Measurements from ENCODE around the gene LACTB.

LACTB gene

DNA sequence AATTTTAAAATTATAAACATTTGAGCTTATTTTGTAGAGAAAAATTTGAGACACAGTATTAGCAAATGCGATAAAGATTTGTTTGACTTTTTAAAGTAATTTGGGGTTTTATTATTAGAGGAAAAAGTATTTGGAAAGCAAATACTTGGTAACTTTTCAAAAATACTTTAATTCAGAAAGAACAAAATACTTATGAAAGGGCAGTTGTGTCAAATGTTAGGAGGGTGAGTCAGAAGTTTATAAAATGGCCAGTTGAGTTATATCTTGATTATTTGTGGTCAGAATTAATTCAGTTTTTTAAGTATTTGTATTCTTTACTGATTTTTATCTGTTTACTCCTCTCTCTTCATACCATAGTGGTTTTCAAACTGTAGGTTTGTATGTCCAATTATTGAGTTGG is 12.1 kb downstream of the LACTB start:
- no peak for DNase-seq (ENCODE audit: low read depth)

- DNase-seq (ENCODE audit: low read depth): no peak
These were observed 12.8 kb downstream of the LACTB start for GRCh38 chr15:63134245-63134985.

GRCh38 chr15:63135281-63135680 is 13.6 kb downstream of the LACTB start:
- DNase-seq (ENCODE audit: low read depth): no peak

DNA sequence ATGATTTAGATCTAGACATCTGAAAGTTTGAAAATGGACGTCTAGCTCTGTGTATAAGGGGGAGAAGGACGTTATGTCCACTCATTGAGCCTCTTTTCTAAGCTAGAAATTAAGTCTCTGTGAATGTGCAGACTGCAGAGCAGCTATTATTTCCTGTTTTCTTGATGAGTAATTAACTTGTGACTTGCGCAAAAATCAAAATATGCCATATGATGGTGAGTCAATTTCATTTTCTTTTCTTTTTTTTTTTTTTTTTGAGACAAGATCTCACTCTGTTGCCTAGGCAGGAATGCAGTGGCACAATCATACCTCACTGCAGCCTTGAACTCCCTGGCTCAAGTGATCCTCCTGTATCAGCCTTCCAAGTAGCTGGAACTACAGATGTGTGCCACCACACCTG is 14.1 kb downstream of the LACTB start:
- DNase-seq (ENCODE audit: low read depth): peak; percentile 61

- no peak for DNase-seq (ENCODE audit: low read depth)
These were observed 15.1 kb downstream of the LACTB start for GRCh38 chr15:63136742-63137141.

GRCh38 chr15:63140936-63141335 is 19.3 kb downstream of the LACTB start:
- DNase-seq (ENCODE audit: low read depth): no peak

DNA sequence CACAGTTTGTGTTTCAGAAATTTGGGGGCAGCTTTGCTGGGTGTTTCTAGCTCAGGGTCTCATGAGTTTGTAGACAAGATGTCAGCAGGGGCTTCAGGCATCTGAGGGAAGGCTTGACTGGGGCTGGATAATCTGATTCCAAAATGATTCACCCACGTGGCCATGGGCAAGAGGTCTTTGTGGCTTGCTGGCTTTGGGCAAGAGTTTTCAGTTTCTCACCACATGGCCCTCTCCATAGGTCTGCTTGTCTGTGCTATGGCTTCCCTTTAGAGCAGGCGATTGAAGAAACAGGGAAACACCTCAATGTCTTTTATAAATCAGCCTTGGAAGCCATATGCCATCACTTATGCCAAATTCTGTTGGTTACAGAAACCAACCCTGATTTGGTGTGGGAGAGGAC is 23.8 kb downstream of the LACTB start:
- no peak for DNase-seq (ENCODE audit: low read depth)

DNA sequence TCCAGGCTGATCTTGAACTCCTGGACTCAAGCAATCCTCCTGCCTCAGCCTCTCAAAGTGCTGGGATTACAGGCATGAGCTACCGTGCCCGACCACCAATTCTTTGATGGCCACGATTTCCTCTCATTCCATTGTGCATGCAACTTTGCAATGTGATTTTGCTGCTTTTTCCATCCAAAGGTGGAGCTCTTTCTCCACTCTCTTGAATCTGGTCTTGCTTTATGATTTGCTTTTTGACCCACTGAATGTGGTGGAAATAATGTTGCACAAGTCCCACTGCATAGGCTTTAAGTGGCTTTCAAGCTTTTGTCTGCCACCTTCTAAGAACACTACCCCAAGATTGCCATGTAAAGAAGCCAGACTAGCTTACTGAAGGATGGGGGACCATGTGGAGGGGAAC is 25.0 kb downstream of the LACTB start:
- DNase-seq (ENCODE audit: low read depth): no peak

DNA sequence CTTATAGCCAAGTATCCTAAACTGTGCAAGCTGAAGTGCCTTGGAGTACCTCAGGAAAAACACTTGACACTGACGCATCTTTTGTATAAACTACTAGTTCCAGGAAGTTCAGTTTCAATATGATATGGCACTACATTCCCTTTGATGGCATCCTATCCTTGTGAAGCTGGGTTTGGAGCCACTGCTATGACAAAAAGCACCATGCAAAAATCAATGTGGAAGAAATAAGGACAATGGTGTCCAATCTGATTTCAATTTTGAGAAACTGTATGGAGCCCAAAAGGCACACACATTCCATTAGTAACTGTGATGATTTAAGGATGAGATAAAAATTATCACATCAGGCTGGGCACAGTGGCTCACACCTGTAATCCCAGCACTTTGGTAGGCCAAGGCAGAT is 30.0 kb downstream of the LACTB start:
- DNase-seq (ENCODE audit: low read depth): no peak

DNA sequence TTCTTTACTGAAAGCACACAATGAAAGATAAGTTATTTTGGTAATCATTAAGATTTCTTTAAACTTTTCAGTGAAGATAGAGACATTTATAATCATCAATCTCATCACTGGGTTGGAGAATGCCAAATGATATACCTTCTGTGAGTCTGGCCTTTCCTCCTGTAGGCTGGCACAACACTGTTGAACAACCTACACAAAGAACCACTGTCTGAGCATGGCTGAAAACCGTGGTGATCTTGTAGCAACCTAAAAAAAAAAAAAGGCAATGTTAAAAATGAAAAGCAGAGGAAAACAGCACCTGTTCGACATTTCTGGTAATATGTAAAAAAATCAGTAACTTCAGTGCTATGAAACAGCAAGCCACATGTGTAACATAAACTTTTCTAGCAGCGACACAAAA is 33.8 kb downstream of the LACTB start:
- DNase-seq (ENCODE audit: low read depth): no peak

DNA sequence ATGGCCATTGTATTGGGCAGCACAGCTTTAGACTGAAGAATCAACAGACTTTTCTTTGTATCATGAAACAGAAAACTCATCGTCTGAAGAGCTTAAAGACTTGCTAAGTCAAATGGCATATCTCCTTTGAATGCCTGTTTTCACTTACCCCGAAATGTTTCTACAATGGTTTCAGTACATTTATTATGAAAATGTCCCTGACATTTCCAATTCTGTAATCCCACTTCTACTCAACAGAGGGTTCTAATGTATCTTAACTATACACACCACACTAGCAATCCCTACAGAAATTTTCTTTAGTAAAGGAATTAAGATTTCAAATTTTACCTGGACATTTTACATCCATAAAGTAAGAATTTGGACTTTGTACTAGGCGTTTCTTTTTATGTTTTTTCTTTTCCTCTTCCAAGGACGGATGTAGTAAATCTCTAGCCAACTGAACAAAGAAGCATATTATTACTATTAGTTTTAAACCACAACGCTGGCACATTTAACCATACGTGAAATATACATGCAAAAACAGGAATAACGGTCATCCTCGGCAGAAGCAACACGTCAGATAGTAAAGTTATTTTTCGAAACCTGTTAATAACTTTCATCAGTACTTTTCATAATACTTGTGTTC is 34.5 kb downstream of the LACTB start:
- DNase-seq (ENCODE audit: low read depth): no peak

DNA sequence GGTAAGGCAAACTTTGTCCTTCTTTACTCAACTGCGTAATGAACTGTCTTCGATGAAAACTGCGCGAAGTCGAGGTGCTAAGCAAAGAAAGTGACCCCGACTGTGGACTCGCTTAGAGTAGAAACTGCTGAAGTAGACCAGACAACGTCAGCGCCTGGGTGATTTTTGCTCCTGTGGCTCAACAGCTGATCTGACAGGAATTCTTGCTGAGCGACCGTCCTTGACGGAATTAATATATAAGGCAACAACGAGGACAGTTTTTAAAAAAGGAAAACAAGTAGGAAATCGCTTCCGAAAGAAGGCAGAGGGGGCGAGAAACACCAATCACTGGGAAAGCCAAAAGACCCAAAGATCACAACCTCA is 35.1 kb downstream of the LACTB start:
- DNase-seq (ENCODE audit: low read depth): no peak

DNA sequence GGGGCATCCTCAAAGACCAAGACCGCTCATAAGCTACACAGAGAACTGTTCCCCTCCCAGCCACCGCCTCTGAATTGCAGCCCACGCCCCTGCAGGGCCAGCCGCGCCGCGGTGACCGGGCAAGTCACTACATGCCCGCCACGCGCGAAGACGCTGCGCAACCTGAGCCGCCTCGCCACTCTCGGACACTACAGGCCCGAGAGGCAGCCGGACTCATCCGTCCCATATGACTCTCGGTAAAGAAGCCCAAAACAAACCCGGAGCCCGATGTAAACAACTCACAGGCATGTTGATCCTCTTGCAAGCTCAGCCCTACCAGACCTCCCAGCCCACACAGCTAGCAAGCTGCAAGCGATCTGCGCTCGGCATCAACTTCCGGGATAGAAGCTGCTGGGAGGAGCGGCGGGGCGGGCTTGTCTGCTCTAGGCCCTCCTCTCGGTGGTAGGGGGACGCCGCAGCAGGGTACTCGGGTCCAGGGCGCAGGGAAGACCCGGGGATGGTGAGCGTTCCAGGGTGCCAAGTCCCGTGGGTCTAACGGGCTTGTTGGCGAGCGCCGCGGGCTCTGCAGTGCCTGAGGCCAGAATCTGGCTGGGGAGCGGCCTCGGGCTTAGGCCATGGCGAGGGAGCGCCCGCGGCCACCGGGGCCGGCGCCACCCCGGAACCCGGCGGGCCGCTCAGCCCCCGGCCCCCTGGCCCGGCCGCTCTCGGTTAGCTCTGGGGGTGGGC is 35.6 kb downstream of the LACTB start, which contains the start of gene RPS27L:
TSS of gene RPS27L (minus strand) at position 360 of the 726 bp plus-strand sequence. CDS start at position 288, 72 bp downstream.
- peak; percentile 93 for DNase-seq (ENCODE audit: low read depth)

- peak; percentile 61 for DNase-seq (ENCODE audit: low read depth)
These were observed 36.3 kb downstream of the LACTB start for GRCh38 chr15:63157891-63158431.

- DNase-seq (ENCODE audit: low read depth): no peak
These were observed 39.0 kb downstream of the LACTB start for GRCh38 chr15:63160638-63161037.

- no peak for DNase-seq (ENCODE audit: low read depth)
These were observed 41.6 kb downstream of the LACTB start for GRCh38 chr15:63163217-63163616.

DNA sequence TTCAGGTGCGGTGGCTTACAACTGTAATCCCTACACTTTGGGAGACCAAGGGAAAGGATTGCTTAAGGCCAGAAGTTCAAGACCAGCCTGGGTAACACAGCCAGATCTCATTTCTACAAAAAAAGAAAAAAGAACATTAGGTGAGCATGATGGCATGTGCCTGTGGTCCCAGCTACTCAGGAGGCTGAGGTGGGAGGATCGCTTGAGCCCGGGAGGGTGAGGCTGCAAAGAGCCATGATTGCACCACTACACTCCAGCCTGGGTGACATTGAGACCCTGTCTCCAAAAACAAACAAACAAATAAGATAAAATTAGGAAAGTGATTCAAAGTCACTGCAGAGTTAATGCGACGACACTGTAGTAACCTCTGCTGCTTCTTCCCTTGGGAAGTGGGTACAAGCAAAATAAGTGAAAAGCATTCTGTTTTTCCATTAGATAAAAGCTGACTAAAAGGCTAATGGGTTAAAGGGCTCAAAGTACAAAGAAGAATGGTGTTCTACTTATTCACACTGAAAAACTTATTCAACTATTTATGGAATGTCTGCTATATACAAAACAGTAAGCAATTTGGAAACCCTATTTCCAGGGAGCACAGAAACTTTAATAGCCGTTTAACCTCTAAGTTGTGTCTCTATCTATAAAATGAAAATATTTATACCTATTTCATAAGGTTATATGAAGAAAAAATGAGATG is 43.7 kb downstream of the LACTB start:
- no peak for DNase-seq (ENCODE audit: low read depth)

DNA sequence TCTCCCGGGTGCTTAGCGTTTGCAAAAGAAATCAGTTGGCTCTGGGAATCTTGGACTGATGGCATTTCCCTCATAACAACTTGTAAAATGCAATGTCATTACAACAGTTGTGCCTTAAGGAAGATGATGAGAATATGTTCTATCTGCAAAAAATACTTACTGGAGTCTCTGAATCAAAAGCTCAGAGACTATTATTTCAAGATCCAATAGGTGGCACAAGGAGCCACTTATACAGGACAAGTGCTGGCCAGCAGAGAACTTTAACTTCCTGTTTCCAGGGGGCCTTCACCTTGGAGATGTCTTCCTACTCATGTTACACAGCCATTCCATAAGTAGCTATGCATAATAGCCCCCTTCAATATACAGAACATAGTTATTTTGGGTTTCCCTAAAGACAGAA is 44.6 kb downstream of the LACTB start:
- DNase-seq (ENCODE audit: low read depth): no peak

DNA sequence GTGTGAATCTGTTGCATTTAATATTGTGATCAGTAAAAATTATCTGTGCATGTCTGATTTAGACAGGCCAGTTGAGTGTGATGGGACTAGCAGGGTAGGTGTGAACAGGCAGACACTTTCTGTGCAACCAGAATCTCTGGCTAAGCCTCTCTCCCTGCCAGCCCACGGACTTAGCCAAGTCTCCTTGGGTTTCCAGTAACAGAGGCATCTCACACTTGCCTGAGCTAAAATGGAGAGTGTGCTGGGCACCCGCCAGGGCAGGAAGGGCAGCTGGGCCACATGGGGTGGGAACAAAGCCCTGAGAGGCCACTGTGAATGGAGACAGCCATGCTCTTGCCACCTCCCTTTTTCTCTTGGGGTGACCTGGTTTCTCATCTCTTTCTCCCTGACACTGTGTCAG is 48.1 kb downstream of the LACTB start:
- no peak for DNase-seq (ENCODE audit: low read depth)

DNA sequence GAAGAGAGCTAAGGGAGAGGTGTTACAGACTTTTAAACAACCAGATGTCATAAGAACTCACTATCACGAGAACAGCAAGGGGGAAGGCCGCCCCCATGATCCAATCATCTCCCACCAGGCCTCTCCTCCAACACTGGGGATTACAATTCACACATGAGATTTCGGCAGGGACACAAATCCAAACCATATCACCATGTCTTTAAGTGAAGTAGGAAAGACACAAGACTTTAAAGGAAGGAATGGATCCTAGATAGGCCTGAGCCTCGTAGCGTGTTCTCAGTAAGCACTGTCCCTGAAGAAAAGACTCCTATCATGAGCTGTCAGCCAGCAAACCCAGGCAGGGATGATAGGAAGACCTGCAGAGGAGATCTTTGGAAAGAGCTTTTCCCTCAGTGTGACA is 50.7 kb downstream of the LACTB start:
- no peak for DNase-seq (ENCODE audit: low read depth)

- no peak for DNase-seq (ENCODE audit: low read depth)
These were observed 51.3 kb downstream of the LACTB start for GRCh38 chr15:63172851-63173451.

DNA sequence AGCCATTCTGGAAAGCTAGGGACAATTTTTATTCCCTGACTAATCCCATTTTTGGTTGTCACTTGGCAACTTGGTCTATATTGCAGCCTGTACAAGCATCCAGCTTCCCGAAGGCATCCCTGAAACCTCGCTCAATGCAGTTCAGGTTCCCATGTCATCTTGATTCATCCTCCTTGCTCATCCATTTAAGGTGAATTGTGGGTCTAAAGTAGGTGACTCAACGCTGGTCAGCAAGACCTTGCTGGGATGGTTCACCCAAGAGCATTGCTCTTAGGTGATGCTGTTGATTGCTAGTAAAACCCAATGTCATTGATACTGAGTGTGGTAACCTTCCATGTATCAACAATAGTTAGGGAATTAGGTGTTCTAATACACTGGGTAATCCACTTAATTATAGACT is 54.6 kb downstream of the LACTB start:
- DNase-seq (ENCODE audit: low read depth): no peak
